HepG2 (cell line): Measurements from ENCODE around the gene RGP1. TPM values are rescaled to one million over a fixed set of nuclear protein-coding genes. Genes with fewer than 3 reads are reported as not detected.
A peak's percentile ranks its signal among the peaks of the same experiment; 100 is the strongest.

Experiments
- AGO2 ChIP-seq: fragments of 200-400 bp; formaldehyde crosslinking; optimal IDR thresholded peaks from 2 replicates; pipeline ENCODE3; 2017; ENCODE audit warnings: mild to moderate bottlenecking, low read depth, low read length, moderate library complexity
- CCAR2 ChIP-seq: fragments of 200-400 bp; formaldehyde crosslinking; optimal IDR thresholded peaks from 2 replicates; pipeline ENCODE3; 2018; ENCODE audit warnings: low read depth, mild to moderate bottlenecking, low read length, moderate library complexity
- FOXO1 ChIP-seq: sonication (generic); formaldehyde crosslinking; IDR thresholded peaks from 2 replicates; pipeline ENCODE4 v1.4.0; 2020; ENCODE audit warnings: missing genetic modification reagents
- FOXP1 ChIP-seq, 2 experiments: fragments of 450-650 bp in 1 of 2; IDR thresholded peaks; 2 replicates each; pipeline ENCODE4 v1.6.1; 2017 to 2018; ENCODE audit warnings: antibody characterized with exemption in 1 of 2
- GATA4 ChIP-seq: sonication (generic); IDR thresholded peaks from 2 replicates; pipeline ENCODE4 v1.6.1; 2016; ENCODE audit warnings: antibody characterized with exemption, low read depth, borderline replicate concordance
- KLF6 ChIP-seq: IDR thresholded peaks from 2 replicates; pipeline ENCODE4 v1.8.0; 2016; ENCODE audit warnings: missing biosample characterization, missing genetic modification reagents
- MAX ChIP-seq: IDR thresholded peaks from 2 replicates; pipeline ENCODE4 v1.6.1; 2012; ENCODE audit warnings: inconsistent platforms
- NFE2 ChIP-seq: sonication (generic); formaldehyde crosslinking; IDR thresholded peaks from 2 replicates; pipeline ENCODE4 v1.4.0; 2020; ENCODE audit warnings: missing genetic modification reagents
- NFYB ChIP-seq: sonication (generic); formaldehyde crosslinking; IDR thresholded peaks from 2 replicates; pipeline ENCODE4 v1.4.0; 2020; ENCODE audit warnings: missing genetic modification reagents
- PTBP1 ChIP-seq: fragments of 200-400 bp; formaldehyde crosslinking; IDR thresholded peaks from 2 replicates; pipeline ENCODE4 v1.6.1; 2018; ENCODE audit warnings: low read length, low read depth; ENCODE audit not compliant: poor library complexity, severe bottlenecking
- REST ChIP-seq, 2 experiments: IDR thresholded peaks; 2 replicates each; pipeline ENCODE4 v1.6.1; 2011 to 2012; ENCODE audit warnings: low read length in 2 of 2, borderline replicate concordance in 1 of 2, low read depth in 1 of 2, mild to moderate bottlenecking in 1 of 2, moderate library complexity in 1 of 2
- SNRNP70 ChIP-seq: fragments of 200-400 bp; formaldehyde crosslinking; IDR thresholded peaks from 2 replicates; pipeline ENCODE4 v1.6.1; 2017; ENCODE audit warnings: mild to moderate bottlenecking, low read depth, low read length, moderate library complexity
- TAF1 ChIP-seq: sonication (generic); formaldehyde crosslinking; IDR thresholded peaks from 2 replicates; pipeline ENCODE4 v1.4.0; 2020; ENCODE audit warnings: missing genetic modification reagents
- TFDP2 ChIP-seq: sonication (generic); formaldehyde crosslinking; IDR thresholded peaks from 2 replicates; pipeline ENCODE4 v1.4.0; 2020; ENCODE audit warnings: missing genetic modification reagents
- THYN1 ChIP-seq: sonication (generic); formaldehyde crosslinking; IDR thresholded peaks from 2 replicates; pipeline ENCODE4 v1.8.1; 2023; ENCODE audit warnings: low read depth, mild to moderate bottlenecking, moderate library complexity, missing genetic modification reagents, borderline replicate concordance
- ZBTB14 ChIP-seq: sonication (generic); formaldehyde crosslinking; IDR thresholded peaks from 2 replicates; pipeline ENCODE4 v1.4.0; 2020; ENCODE audit warnings: missing genetic modification reagents
- ZBTB7A ChIP-seq: sonication (generic); formaldehyde crosslinking; IDR thresholded peaks from 2 replicates; pipeline ENCODE4 v1.8.0; 2022; ENCODE audit warnings: mild to moderate bottlenecking, missing genetic modification reagents
- ZFP91 ChIP-seq: sonication (generic); formaldehyde crosslinking; IDR thresholded peaks from 2 replicates; pipeline ENCODE4 v1.9.0; 2022; ENCODE audit warnings: missing genetic modification reagents, mild to moderate bottlenecking, borderline replicate concordance
- ZKSCAN5 ChIP-seq: sonication (generic); formaldehyde crosslinking; IDR thresholded peaks from 2 replicates; pipeline ENCODE4 v1.5.1; 2020; ENCODE audit warnings: mild to moderate bottlenecking, missing genetic modification reagents
- ZNF44 ChIP-seq: sonication (generic); formaldehyde crosslinking; IDR thresholded peaks from 2 replicates; pipeline ENCODE4 v1.5.1; 2020; ENCODE audit warnings: mild to moderate bottlenecking, missing genetic modification reagents
- ZNF446 ChIP-seq: sonication (generic); formaldehyde crosslinking; IDR thresholded peaks from 2 replicates; pipeline ENCODE4 v1.5.0; 2020; ENCODE audit warnings: mild to moderate bottlenecking, missing genetic modification reagents
- ZNF766 ChIP-seq: sonication (generic); formaldehyde crosslinking; IDR thresholded peaks from 2 replicates; pipeline ENCODE4 v1.5.0; 2020; ENCODE audit warnings: missing genetic modification reagents, borderline replicate concordance
- ZSCAN25 ChIP-seq: sonication (generic); formaldehyde crosslinking; IDR thresholded peaks from 2 replicates; pipeline ENCODE4 v1.8.0; 2022; ENCODE audit warnings: mild to moderate bottlenecking, missing genetic modification reagents
- polyA plus RNA-seq, 8 experiments: library from polyadenylated mRNA; depleted of rRNA in 3 of 8; stranded (reverse) in 7 of 8; unstranded in 1 of 8; fragments of >200 nt; fragmentation: Illumina TruSeq in 4 of 8; extraction: Trizol in 4 of 8; gene quantifications; 2 replicates each; pipeline versions ENCODE4 v1.2.1 to v1.2.3, GENCODE V29; 2011 to 2016; ENCODE audit warnings: low read depth in 4 of 8, missing spikeins in 1 of 8, mixed read lengths in 1 of 8; ENCODE audit not compliant: insufficient read depth in 1 of 8
- total RNA-seq, 5 experiments: library from RNA; depleted of rRNA; stranded (reverse); fragments of >200 nt; fragmentation: Illumina TruSeq; extraction: Trizol; gene quantifications; 2 replicates each; pipeline ENCODE4 v1.2.3, GENCODE V29; 2016; ENCODE audit warnings: low read depth in 1 of 5

Gene RGP1
- total and polyA plus RNA-seq, 2 of the 13 experiments (the other 11 are each of a cell fraction or from before 2014, with no cell fraction given), result 12.7 to 21.0 TPM

- TF ChIP-seq REST (IDR thresholded peaks at IDR 0.05; ENCODE audit: borderline replicate concordance in 1 of 2, low read depth in 1 of 2, low read length in 2 of 2), result no peak; a peak in 1 of 4 replicates
- no peak; the same call in 1 of the 2 replicates for TF ChIP-seq FOXO1 (CRISPR knock-in tag)
- no peak for TF ChIP-seq ZNF446 (CRISPR knock-in tag)
- no peak for TF ChIP-seq GATA4
- no peak for TF ChIP-seq CCAR2
- TF ChIP-seq KLF6 (CRISPR knock-in tag), result peak; percentile 23; the same call in 1 of the 2 replicates
- peak; percentile 10; the same call in 1 of the 2 replicates for TF ChIP-seq ZBTB7A
- no peak for TF ChIP-seq THYN1 (CRISPR knock-in tag)
- no peak for TF ChIP-seq ZSCAN25 (CRISPR knock-in tag)
- TF ChIP-seq TFDP2, result no peak; the same call in 1 of the 2 replicates
- TF ChIP-seq ZFP91, result 0 out of 2 replicates have a peak, but pooled peaks have one; percentile 62
- no peak for TF ChIP-seq ZKSCAN5 (CRISPR knock-in tag)
- TF ChIP-seq ZNF44 (CRISPR knock-in tag), result no peak
- TF ChIP-seq SNRNP70, result no peak
- TF ChIP-seq NFYB (CRISPR knock-in tag), result no peak
- TF ChIP-seq PTBP1, result no peak
- TF ChIP-seq NFE2, result no peak
- peak; percentile 88 for TF ChIP-seq AGO2
- TF ChIP-seq MAX, result no peak
- no peak for TF ChIP-seq FOXP1 (IDR thresholded peaks at IDR 0.05)
- no peak for TF ChIP-seq FOXP1 (CRISPR knock-in tag; IDR thresholded peaks at IDR 0.05)
- no peak for TF ChIP-seq ZNF766 (CRISPR knock-in tag)
- peak; percentile 59; the same call in 1 of the 2 replicates for TF ChIP-seq TAF1 (CRISPR knock-in tag)
- TF ChIP-seq ZBTB14 (CRISPR knock-in tag), result no peak
Observed at GRCh38 chr9:35757226-35757891, 8.3 kb downstream of the RGP1 start (continued).
